ENCODE measurements around the gene SLC30A5. TPM values are rescaled to one million over a fixed set of nuclear protein-coding genes. Genes with fewer than 3 reads are reported as not detected.

Gene SLC30A5
- total RNA-seq, 1 experiment from 2014 or later, result 50.0 TPM

- ChIA-PET RAD21 (ENCODE audit: low non-redundant PET in 1 of 2, low total read pairs in 2 of 2, uncharacterized antibody in 2 of 2, unreplicated experiment in 2 of 2) (no interaction called here), CTCF (interaction anchor here (2.0 kb wide), 1 partner anchor 22 kb away, joined by 6 read pairs; the partner anchor contains the start of gene SLC30A5), POLR2A (interaction anchor here (1.0 kb wide), 1 partner anchor 51 kb away, joined by 4 read pairs; the partner anchor contains the start of gene CCNB1)
- Histone ChIP-seq H2AFZ (ENCODE audit: low read depth, low read length, poor library complexity, severe bottlenecking) (no peak overlapping the region), H3K9ac (ENCODE audit: low read length) (no peak overlapping the region), H3K4me2 (ENCODE audit: low read length) (no peak overlapping the region), H3K4me3 (replicated peaks in 1 of 2; ENCODE audit: low read depth in 1 of 2, low read length in 2 of 2) (no peak overlapping the region), H3K27ac (ENCODE audit: low read depth, low read length) (no peak overlapping the region), H4K20me1 (ENCODE audit: insufficient read depth) (no peaks in the 10 kb centered on the region), H3K9me3 (ENCODE audit: control insufficient read depth in 1 of 2, insufficient read depth in 1 of 2, low read depth in 1 of 2, low read length in 2 of 2) (no peaks in the 10 kb centered on the region), H3K4me1 (ENCODE audit: control insufficient read depth in 1 of 2, insufficient read depth in 2 of 2, low read length in 2 of 2) (no peaks in the 10 kb centered on the region), H3K79me2 (ENCODE audit: insufficient read depth, low read length) (no peaks in the 10 kb centered on the region), H3K27me3 (ENCODE audit: insufficient read depth, low read length) (no peaks in the 10 kb centered on the region), H3K9me2 (ENCODE audit: insufficient read depth) (no peaks in the 10 kb centered on the region), H3K36me3 (ENCODE audit: control insufficient read depth in 1 of 2, insufficient read depth in 2 of 2, low read length in 2 of 2) (peaks cover 15 to 24% of the 10 kb centered on the region in 2 experiments; a peak in 3 of 4 replicates)
- BruUV-seq (replicated peaks), result no TSS peak
- DNase-seq (ENCODE audit: low read depth, low spot score) (no peak), ATAC-seq (no peak)
- TF ChIP-seq JUND (IDR thresholded peaks at IDR 0.05) (no peak), TCF7L2 (IDR thresholded peaks at IDR 0.05; ENCODE audit: borderline replicate concordance, extremely low read depth, insufficient read depth, insufficient read length) (no peak), EZH2phosphoT487 (IDR thresholded peaks at IDR 0.05; ENCODE audit: borderline replicate concordance) (no peak), EGR1 (IDR thresholded peaks at IDR 0.05; ENCODE audit: low read depth) (no peak), SIN3A (IDR thresholded peaks at IDR 0.05; ENCODE audit: low read depth) (no peak), ZNF274 (IDR thresholded peaks at IDR 0.05; ENCODE audit: low read depth, low read length) (no peak), SRF (IDR thresholded peaks at IDR 0.05; ENCODE audit: low read depth) (no peak), YY1 (IDR thresholded peaks at IDR 0.05; ENCODE audit: extremely low read depth, insufficient replicate concordance, low read depth, low read length) (no peak), CBX3 (IDR thresholded peaks at IDR 0.05; ENCODE audit: low read depth) (no peak), EZH2 (IDR thresholded peaks at IDR 0.05) (no peak), RAD21 (IDR thresholded peaks at IDR 0.05; ENCODE audit: low read depth) (no peak), CTCF (IDR thresholded peaks at IDR 0.05 in 2 of 3, conservative IDR thresholded peaks at IDR 0.05 in 1 of 3; ENCODE audit: borderline replicate concordance in 1 of 3, insufficient read depth in 1 of 3, low read depth in 2 of 3, low read length in 2 of 3) (no peak)
- TF ChIP-seq, protein P1, sequence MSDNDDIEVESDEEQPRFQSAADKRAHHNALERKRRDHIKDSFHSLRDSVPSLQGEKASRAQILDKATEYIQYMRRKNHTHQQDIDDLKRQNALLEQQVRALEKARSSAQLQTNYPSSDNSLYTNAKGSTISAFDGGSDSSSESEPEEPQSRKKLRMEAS (IDR thresholded peaks at IDR 0.05), result no peak
- TF ChIP-seq, protein P2, sequence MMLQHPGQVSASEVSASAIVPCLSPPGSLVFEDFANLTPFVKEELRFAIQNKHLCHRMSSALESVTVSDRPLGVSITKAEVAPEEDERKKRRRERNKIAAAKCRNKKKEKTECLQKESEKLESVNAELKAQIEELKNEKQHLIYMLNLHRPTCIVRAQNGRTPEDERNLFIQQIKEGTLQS (IDR thresholded peaks at IDR 0.05), result no peak
- intact Hi-C loops (cut with micrococcal nuclease), result no loop called here
Measured at GRCh38 chr5:69115526-69115925, 21.7 kb downstream of the SLC30A5 start.
